ENCODE measurements around the gene TLL1.

Gene TLL1

GRCh38 chr4:165971933-165972332, 98.9 kb downstream of the TLL1 start:
- DNase-seq (ENCODE audit: low read depth), result no peak

GRCh38 chr4:165972747-165973146, 99.7 kb downstream of the TLL1 start:
- no peak for DNase-seq (ENCODE audit: low read depth)

DNA sequence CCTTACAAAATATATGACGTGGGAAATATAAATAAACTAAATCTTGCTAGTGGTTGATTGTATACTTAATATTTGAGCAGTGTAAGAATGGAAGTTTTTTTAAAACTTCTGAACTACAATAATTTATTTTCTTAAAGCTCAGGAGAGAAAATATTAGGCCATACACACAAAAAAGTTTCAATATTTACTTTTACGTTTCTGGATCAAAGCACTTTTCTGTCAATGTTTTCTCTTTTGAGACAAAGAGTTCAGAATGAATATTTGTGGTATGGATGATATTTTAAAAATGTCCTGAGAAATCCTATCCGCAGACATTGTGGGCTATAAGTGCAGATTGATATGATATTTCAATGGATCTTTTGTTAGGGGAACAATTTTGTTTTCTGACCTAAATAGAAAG, 109.9 kb downstream of the TLL1 start:
- no peak for DNase-seq (ENCODE audit: low read depth)

GRCh38 chr4:165986956-165987698, 114.1 kb downstream of the TLL1 start:
- DNase-seq (ENCODE audit: low read depth), result no peak

- DNase-seq (ENCODE audit: low read depth), result no peak
Observed at GRCh38 chr4:165991325-165992180, 118.5 kb downstream of the TLL1 start.

DNA sequence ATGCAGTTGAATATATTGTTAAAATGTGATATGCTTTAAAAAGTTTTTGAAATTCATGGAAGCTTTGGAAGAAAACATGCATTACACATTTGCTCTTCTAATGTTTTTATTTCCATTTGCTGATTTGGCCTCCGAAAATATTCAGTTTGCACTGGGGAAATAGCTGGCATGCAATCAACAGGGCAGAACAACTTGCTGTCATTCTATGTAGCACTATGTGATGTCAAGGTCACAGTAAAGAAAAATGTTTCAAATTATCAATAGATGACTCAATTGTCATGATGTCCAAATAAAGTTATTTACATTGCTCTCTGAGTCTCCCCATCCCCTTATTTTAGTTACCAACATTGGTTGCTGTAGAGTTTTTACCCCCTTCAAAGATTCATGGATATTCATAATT, 119.2 kb downstream of the TLL1 start:
- DNase-seq (ENCODE audit: low read depth), result no peak

DNA sequence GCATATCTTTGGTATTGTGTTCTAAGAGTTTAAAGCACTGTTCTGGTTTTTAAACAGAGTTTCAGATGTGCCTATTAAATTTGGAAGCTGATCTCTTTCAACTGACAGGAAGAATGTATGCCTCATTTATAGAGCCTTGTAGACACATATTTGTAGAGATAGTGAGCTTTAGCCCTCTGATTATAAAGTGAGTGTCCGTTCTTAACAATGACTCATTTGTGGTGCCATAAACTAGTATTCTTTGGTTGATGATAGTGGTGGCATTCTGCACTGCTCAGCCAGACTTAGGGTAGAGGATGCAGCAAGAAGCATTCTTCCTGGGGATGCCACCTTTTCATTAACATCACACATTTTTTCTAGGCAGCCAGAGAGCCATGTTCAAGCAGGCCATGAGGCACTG, 121.7 kb downstream of the TLL1 start:
- no peak for DNase-seq (ENCODE audit: low read depth)

DNA sequence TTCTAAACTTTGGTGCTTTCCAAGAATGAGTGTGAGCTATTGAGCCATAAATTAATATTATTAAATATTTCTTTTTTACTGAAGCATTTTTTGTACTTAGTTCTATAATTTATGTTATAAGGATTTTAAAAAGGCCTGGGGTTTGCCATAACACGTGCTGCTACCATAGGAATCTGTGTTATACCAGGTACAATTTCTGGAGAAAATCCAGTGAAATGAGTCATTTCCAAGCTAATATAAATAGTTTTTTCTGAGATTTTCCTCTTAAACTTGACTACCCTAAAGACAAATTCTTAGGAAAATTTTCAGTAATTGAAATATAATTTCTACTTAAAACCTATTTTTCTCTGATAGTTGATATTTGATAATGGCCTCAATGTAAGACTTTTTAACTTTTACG, 130.8 kb downstream of the TLL1 start:
- no peak for DNase-seq (ENCODE audit: low read depth)

- DNase-seq (ENCODE audit: low read depth), result no peak
Observed at GRCh38 chr4:166006217-166006616, 133.2 kb downstream of the TLL1 start.

- no peak for DNase-seq (ENCODE audit: low read depth)
Observed at GRCh38 chr4:166008510-166008909, 135.5 kb downstream of the TLL1 start.

DNA sequence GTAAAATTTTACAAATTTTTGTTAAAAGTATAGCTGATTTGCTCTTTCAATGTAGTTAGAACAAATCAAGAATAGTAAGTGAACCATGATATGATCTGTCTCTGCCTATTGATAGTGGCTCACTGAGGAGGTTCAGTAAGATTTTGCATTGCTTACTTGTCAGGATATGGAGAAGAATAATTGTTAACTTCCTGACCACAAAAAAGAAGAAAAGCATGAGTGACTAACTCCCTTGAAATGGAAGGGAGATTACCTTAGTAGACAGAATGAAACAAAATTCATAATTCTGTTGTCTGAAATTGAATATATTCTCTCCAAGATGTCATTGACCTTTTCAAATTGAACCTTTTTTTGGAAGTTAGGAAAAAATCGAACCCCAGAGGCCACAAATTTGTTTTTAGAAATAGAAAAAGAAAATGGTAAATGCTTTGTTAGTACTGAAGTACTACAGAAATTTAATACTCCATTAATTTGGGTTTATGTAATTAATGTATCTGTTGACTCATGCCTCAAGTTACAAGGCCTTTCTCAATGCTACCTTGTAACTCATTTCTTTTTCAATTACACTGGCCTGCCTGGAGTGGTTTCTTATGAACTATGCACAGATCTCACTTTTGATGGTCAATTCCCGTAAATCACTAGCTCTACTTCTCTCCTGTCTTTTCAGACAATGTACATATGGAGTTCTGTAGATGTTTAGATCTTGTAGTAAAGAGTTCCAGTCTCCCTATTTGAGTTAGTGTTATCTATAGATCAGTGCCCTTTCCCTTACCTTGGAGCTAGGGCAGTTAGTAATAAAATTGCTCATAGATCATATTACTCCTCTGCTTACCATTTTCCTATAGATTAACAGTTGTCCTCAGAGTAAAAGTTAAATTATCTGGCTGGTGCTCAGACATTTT, 139.3 kb downstream of the TLL1 start:
- no peak for DNase-seq (ENCODE audit: low read depth)

GRCh38 chr4:166014411-166014810, 141.4 kb downstream of the TLL1 start:
- no peak for DNase-seq (ENCODE audit: low read depth)

DNA sequence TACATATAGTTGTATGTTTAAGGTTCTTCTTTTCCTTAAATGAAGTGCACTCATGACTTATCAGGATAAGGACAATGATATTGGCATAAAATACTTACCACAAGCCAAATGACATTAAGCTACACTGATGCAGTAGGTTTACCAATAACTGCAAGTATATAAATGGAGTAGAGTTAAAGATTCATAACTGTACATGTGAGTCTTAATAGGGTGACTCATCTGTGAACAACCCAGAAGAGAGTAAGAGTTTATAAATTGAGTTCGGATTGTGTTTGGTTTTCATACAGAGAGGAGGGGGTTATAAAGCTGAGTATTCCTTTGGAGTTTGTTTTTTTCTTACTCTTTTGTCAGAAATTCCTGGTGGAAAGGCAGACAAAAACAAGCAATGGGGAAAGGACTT, 144.8 kb downstream of the TLL1 start:
- DNase-seq (ENCODE audit: low read depth), result no peak

DNA sequence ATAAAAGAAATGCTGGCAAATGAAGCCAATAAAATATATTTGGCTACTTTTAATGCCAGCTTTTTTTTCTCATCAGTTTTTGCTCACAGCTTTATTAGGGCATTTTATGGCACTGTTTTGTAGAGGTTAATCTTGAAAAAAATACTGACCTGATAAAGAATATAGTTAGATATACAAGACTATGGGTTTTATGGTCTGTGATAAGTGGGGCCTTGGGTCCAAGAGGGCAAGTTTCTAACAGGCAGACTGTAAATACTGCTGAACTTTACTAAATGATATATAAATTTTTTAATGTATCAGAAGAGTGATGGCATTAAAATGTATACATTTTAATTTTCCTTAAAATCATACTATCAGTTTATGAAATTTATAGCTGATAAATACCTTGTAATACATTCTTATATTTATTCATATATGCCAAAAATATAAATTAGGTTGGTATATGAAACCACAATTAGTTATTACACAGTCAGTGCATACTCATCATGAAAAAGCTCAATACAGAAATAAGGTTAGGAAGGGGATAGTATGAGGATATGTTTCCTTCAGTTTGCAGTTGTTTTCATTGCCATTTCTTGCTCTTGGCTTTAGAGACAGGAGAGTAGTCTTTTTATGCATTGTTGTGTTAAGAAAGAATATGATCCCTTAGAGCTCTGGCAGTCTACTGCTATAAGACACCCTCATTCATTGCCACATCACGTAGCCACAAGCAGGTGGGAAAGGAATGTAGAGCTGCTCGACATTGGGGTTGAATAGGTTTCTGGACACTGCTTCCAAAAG, 146.6 kb downstream of the TLL1 start:
- no peak for DNase-seq (ENCODE audit: low read depth)

DNA sequence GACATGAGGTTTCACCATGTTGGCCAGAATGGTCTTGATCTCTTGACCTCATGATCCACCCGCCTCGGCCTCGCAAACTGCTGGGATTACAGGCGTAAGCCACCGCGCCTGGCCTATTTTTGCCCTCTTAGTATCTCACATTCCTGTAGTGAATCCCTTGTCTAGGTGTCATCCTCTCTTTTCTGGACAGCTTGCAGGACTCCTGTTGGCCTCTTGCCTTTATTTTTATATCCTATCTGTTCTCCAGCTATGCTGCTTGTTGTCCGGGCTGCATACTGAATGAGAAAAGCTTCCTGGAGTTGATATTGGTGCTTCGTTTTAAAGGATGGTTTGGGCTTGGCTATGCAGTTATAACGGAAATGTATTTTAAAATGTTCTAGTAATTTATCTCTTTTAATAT, 148.6 kb downstream of the TLL1 start:
- DNase-seq (ENCODE audit: low read depth), result no peak

GRCh38 chr4:166034965-166035364, 161.9 kb downstream of the TLL1 start:
- no peak for DNase-seq (ENCODE audit: low read depth)

GRCh38 chr4:166039822-166040221, 166.8 kb downstream of the TLL1 start:
- no peak for DNase-seq (ENCODE audit: low read depth)

DNA sequence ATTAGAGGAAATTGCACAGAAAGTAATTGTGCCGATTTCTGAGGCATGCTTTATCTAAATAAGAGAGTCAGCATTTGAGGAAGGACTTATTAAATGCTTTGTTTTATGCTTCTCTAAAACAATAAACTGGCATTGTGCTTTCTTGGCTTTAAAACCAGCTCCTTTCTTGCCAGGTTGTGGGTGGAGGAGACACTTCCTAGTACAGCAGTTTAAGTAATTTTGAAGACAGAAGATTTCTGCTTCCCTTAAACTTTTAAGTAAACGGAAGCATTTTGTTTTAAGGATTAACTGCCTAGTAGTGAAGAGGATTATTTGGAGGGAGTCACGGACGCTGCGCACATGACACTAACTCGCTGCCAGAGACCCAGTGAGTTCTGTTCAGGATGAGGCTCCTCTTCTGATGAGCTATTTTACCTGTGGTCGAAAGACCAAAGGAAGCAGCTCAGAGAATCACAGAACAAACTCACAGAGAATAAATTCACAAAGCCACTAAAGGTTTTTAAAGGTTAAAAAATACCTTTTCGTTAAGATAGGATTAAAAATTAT, 169.5 kb downstream of the TLL1 start:
- DNase-seq (ENCODE audit: low read depth), result no peak

DNA sequence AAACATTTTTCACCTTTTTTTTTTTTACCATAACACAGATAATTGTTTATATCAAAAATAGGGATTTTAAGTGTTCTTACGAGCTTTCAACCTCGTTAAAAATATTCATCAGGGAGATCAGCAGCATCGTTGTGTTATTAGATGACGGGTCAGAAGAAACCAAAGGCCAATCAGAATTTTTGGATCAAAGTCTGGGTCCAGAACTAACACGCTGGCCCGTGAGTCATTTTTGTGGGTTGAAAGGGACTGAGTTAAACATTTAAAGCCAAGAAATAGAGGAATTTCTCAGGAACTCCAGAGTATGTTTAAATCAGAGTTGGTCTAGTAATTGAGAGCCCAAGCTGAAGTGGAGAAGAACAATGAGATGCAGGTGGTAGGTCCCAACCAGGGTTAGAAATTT, 170.8 kb downstream of the TLL1 start:
- DNase-seq (ENCODE audit: low read depth), result no peak

- DNase-seq (ENCODE audit: low read depth), result no peak
Observed at GRCh38 chr4:166044871-166045270, 171.8 kb downstream of the TLL1 start.

GRCh38 chr4:166045457-166045856, 172.4 kb downstream of the TLL1 start:
- DNase-seq (ENCODE audit: low read depth), result no peak
